ENCODE data around the gene ZNF80. TPM values are rescaled to one million over a fixed set of nuclear protein-coding genes. Genes with fewer than 3 reads are reported as not detected.

The ZNF80 gene
- total RNA-seq, 2 donors from 2014 or later: not detected

DNA sequence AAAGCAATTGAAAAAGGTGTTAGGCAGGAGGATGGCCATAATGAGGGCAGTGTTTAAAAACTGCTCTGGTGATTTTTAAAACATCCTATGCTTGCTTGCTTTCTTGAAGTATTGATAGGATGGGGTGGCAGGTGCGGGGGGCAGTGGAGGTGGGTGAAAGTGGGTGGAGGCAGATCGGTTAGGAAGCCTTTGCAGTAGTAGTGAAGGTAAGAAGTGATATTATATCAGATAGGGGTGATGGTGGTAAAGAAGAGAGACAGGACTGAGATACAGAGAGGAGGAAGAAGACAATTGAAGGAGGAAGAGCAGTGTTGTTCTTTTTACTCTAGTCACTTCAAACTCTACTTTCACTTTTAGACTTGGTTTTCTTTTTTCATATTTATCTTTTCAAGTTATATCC lies 11.1 kb downstream of the ZNF80 start:
- no peak overlapping the region for H3K27ac ChIP-seq

DNA sequence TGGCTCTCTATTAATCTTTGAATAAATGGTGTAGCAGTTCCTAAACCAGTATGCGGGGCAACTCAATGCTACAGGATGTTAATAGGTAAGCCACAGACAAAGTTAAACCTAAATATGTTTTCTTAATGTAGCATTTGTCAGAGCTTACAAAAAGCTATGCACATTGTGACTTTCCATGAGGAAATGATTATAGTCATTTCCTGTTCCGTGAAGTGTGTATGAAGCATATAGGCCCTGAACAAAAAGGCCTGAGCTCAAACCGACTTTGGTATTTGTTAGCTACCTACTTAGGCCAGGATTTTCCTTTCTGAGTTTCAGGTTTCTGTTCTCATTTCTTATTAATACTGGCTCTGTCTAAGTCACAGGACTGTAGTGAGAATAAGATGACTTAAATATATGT lies 14.2 kb downstream of the ZNF80 start:
- H3K4me3 ChIP-seq: no peak overlapping the region
- H3K4me1 ChIP-seq: no peaks in the 10 kb centered on the region
- H3K9me3 ChIP-seq: peaks cover 0 to 12% of the 10 kb centered on the region in 2 donors
- TF ChIP-seq, protein P1, sequence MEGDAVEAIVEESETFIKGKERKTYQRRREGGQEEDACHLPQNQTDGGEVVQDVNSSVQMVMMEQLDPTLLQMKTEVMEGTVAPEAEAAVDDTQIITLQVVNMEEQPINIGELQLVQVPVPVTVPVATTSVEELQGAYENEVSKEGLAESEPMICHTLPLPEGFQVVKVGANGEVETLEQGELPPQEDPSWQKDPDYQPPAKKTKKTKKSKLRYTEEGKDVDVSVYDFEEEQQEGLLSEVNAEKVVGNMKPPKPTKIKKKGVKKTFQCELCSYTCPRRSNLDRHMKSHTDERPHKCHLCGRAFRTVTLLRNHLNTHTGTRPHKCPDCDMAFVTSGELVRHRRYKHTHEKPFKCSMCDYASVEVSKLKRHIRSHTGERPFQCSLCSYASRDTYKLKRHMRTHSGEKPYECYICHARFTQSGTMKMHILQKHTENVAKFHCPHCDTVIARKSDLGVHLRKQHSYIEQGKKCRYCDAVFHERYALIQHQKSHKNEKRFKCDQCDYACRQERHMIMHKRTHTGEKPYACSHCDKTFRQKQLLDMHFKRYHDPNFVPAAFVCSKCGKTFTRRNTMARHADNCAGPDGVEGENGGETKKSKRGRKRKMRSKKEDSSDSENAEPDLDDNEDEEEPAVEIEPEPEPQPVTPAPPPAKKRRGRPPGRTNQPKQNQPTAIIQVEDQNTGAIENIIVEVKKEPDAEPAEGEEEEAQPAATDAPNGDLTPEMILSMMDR (IDR thresholded peaks at IDR 0.05): no peak
- no peak for DNase-seq (ENCODE audit: low spot score)
- H3K27me3 ChIP-seq: no peaks in the 10 kb centered on the region
- no peak overlapping the region for H3K27ac ChIP-seq
- no peaks in the 10 kb centered on the region for H3K36me3 ChIP-seq

More for the DNA sequence above, 11.1 kb downstream of the ZNF80 start:
- Histone ChIP-seq H3K4me3 (no peak overlapping the region), H3K4me1 (no peaks in the 10 kb centered on the region), H3K36me3 (no peaks in the 10 kb centered on the region), H3K27me3 (no peaks in the 10 kb centered on the region), H3K9me3 (peaks cover 0 to 12% of the 10 kb centered on the region in 2 donors)
- DNase-seq (ENCODE audit: low spot score): no peak
- TF ChIP-seq, protein P1 (IDR thresholded peaks at IDR 0.05): no peak

DNA sequence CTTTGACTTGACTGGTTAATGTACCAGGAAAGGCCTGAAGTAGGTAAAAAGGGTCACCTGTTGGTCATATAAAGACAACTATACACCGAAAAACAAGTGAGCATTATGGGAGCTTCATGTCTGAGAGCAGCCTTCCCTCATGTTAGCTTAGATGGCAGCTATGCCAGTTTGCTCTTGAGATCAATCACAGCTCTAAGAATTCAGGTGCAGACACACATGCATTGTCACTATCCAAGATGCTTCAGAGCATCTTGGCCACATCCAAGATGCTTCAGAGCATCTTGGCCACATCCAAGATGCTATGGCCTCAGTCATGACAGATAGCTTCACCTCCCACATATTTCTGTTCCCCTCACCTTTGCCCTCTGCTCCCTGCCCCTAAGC lies 15.5 kb downstream of the ZNF80 start:
- TF ChIP-seq, protein P1 (IDR thresholded peaks at IDR 0.05): no peak
- no peaks in the 10 kb centered on the region for H3K4me1 ChIP-seq
- peaks cover 0 to 12% of the 10 kb centered on the region in 2 donors for H3K9me3 ChIP-seq
- DNase-seq (ENCODE audit: low spot score): no peak
- H3K27me3 ChIP-seq: no peaks in the 10 kb centered on the region
- no peak overlapping the region for H3K4me3 ChIP-seq
- no peak overlapping the region for H3K27ac ChIP-seq
- no peaks in the 10 kb centered on the region for H3K36me3 ChIP-seq

DNA sequence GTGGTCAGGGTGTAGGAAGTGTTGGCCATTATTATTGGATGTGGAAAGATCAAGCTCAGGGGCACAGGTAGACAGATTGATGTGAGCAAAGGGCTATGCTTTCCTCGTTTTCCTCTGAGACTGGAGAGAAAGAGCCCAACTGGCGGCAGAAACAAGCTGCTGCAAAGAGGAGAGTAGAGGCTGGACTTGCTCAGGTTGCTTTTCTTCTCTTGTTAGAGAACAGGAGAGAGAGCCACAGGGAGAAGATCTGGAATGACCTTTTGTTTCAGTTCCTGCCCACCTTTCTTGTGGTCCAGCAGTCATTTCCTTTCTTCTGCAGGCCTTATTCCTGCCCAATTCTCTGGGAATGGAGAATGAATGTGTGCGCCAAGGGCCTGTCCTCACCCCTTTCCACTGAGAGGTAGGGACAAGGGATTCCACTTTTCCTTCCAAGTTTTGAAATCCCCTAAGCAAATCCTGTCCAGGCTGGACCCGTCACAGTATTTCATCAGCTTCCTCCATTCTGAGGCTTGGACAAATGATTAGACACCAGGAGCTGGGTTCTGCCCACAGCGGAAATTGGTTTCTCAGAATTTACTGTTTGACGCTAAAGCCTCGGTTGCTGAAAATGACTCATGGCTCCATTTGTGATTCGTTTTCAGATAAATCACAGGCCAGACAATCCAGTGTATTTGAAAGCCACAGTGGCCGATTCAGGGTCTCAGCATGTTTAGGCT lies 16.1 kb downstream of the ZNF80 start:
- TF ChIP-seq, protein P1 (IDR thresholded peaks at IDR 0.05): no peak
- H3K9me3 ChIP-seq: peaks cover 0 to 12% of the 10 kb centered on the region in 2 donors
- no peak for DNase-seq (ENCODE audit: low spot score)
- H3K4me1 ChIP-seq: no peaks in the 10 kb centered on the region
- H3K36me3 ChIP-seq: no peaks in the 10 kb centered on the region
- H3K27me3 ChIP-seq: no peaks in the 10 kb centered on the region
- no peak overlapping the region for H3K4me3 ChIP-seq
- H3K27ac ChIP-seq: no peak overlapping the region

GRCh38 chr3:114219741-114220140 lies 17.6 kb downstream of the ZNF80 start:
- no peak for DNase-seq (ENCODE audit: low spot score)
- Histone ChIP-seq H3K4me3 (no peak overlapping the region), H3K9me3 (peaks cover 0 to 2% of the 10 kb centered on the region in 2 donors), H3K4me1 (no peaks in the 10 kb centered on the region), H3K36me3 (no peaks in the 10 kb centered on the region), H3K27ac (no peak overlapping the region), H3K27me3 (no peaks in the 10 kb centered on the region)
- TF ChIP-seq, protein P1 (IDR thresholded peaks at IDR 0.05): no peak

Data from right atrium auricular region (tissue), 2 donors.